AG04450 (cell line): ENCODE data around the gene TLL2. TPM values are rescaled to one million over a fixed set of nuclear protein-coding genes. Genes with fewer than 3 reads are reported as not detected.

Experiments
- CTCF ChIA-PET: fragments of 300-600, 350-600 bp; formaldehyde crosslinking; extraction: SDS; loops from one replicate; lab custom pipeline; 2022; ENCODE audit warnings: antibody characterized with exemption, inconsistent platforms; lab: Charles Lee
- POLR2A ChIA-PET: fragments of 350-600 bp; formaldehyde crosslinking; extraction: SDS; loops from one replicate; lab custom pipeline; 2021; ENCODE audit warnings: antibody characterized with exemption, inconsistent platforms; lab: Yijun Ruan, JAX
- DNase-seq: peaks from one replicate; pipeline ENCODE4 v3.0.0-alpha.2; 2011; ENCODE audit warnings: low read depth, low spot score
- H3K27ac ChIP-seq: one replicate; pipeline ENCODE4 v1.5.1; 2012; ENCODE audit warnings: low read depth, low read length, control low read depth
- H3K27me3 ChIP-seq: one replicate; pipeline ENCODE4 v1.6.0; 2012; ENCODE audit warnings: low read length; ENCODE audit not compliant: control insufficient read depth, insufficient read depth
- H3K4me3 ChIP-seq: 2 replicates; pipeline ENCODE4 v1.5.1; 2011; ENCODE audit warnings: mild to moderate bottlenecking, low read depth, low read length, control low read depth
- H3K9me3 ChIP-seq: 2 replicates; pipeline ENCODE4 v1.5.1; 2012; ENCODE audit warnings: low read length; ENCODE audit not compliant: control insufficient read depth, insufficient read depth
- polyA plus RNA-seq: library from polyadenylated mRNA; depleted of rRNA; stranded (reverse); fragments of >200 nt; gene quantifications from 2 replicates; pipeline ENCODE4 v1.2.3, GENCODE V29; 2011
- TF ChIP-seq, protein P1 (sequence below): IDR thresholded peaks from 2 replicates; pipeline ENCODE4 v1.5.1; 2011; ENCODE audit warnings: low read depth, low read length, control low read depth, inconsistent platforms

The TLL2 gene
- polyA plus RNA-seq, 1 experiment: 0.01 TPM

DNA sequence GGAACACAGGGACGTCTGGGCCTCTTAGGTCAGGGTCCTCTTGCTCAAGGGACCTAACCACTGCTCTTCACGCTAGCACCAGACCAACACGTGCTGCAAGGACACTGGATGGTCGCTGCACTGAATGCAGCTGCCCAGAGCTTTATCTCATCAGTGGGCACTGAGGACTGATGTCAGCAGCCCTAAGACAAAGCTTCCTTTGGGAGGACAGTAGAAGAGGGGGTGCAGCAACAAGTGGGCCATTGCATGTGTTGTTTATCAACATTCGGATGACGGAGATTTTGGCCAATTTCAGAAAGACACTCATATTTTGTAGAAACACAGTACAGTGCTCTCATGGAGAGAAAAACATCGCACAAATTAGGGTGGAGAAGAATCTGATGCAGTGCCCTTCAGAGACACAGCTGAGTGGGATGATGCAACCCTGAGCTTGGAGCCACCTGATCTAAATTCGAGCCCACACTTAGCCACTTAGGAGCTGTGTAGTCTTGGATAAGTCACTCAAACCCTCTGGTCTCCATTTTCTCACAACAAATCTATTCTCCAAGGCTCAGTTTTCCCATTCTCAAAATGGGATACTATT lies 156.6 kb downstream of the TLL2 start:
- Histone ChIP-seq H3K27ac (no peak overlapping the region), H3K27me3 (no peaks in the 10 kb centered on the region), H3K9me3 (no peaks in the 10 kb centered on the region), H3K4me3 (no peak overlapping the region)
- CTCF ChIA-PET: interaction anchor here (1.0 kb wide), 2 partner anchors 17 to 21 kb away, joined by 3 read pairs; no protein-coding TSS in a partner anchor
- TF ChIP-seq, protein P1, sequence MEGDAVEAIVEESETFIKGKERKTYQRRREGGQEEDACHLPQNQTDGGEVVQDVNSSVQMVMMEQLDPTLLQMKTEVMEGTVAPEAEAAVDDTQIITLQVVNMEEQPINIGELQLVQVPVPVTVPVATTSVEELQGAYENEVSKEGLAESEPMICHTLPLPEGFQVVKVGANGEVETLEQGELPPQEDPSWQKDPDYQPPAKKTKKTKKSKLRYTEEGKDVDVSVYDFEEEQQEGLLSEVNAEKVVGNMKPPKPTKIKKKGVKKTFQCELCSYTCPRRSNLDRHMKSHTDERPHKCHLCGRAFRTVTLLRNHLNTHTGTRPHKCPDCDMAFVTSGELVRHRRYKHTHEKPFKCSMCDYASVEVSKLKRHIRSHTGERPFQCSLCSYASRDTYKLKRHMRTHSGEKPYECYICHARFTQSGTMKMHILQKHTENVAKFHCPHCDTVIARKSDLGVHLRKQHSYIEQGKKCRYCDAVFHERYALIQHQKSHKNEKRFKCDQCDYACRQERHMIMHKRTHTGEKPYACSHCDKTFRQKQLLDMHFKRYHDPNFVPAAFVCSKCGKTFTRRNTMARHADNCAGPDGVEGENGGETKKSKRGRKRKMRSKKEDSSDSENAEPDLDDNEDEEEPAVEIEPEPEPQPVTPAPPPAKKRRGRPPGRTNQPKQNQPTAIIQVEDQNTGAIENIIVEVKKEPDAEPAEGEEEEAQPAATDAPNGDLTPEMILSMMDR: no peak
- POLR2A ChIA-PET: no interaction called here
- no peak for DNase-seq

DNA sequence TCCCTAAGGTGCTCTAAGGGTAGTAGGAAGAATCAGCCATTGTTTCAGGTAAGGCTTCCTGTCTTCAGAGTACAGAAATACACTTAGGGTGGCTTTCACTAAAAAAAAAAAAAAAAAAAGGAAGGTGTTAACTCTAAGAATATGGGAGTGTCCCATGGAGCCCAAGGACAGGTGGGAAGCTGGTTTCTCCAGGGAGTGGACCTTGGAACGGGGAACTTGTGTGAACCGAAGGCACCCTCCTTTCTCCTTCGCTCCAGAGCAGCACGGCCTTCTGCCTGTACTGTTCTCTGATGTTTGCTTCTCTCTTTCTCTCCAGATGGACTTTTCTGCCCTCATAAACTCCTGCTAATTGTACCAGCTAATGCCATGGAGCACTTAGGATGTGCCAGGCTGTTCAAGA lies 161.1 kb downstream of the TLL2 start:
- no peak overlapping the region for H3K27ac ChIP-seq
- no peaks in the 10 kb centered on the region for H3K27me3 ChIP-seq
- TF ChIP-seq, protein P1: no peak
- POLR2A ChIA-PET: no interaction called here
- no peaks in the 10 kb centered on the region for H3K9me3 ChIP-seq
- no peak for DNase-seq
- H3K4me3 ChIP-seq: no peak overlapping the region
- CTCF ChIA-PET: interaction anchor here (0.5 kb wide), 1 partner anchor 13 kb away, joined by 3 read pairs; no protein-coding TSS in a partner anchor

DNA sequence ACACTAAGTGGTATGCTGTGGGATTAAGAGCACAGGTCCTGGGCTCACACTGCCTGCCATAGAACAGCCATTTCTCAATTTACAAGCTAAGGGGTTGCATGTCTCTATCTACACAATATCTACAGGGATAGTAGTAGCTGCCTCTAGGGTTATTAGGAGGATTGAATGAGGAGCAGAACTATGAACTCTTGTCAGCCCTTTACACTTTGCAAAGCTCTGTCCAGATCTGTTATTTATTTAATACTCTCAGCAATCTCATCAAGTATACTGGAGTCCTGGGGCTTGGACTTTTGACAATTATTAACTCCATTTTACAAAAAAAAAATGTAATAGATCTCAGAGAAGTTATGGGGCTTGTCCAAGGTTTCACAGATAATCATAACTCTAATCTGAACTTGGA lies 161.7 kb downstream of the TLL2 start:
- TF ChIP-seq, protein P1: no peak
- Histone ChIP-seq H3K4me3 (no peak overlapping the region), H3K27ac (no peak overlapping the region), H3K9me3 (no peaks in the 10 kb centered on the region), H3K27me3 (no peaks in the 10 kb centered on the region)
- DNase-seq: no peak
- ChIA-PET POLR2A (no interaction called here), CTCF (no interaction called here)

DNA sequence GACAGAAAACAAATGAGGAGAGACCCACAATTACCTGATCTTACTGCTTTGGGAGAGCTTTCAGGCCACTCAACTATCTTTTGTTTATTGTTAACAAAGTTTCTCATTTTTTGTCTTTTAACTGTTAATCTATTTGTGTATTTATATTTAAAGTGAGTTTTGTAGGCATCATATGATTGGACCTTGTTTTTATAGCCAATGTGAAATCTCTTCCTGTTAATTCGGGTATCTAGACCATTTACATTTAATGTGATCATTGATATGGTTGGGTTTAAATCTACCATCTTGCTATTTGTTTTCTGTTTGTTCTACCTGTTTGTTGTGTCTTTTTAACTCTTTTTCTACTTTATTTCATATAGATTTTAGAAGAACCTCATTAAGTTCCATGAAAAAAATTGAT lies 167.4 kb downstream of the TLL2 start:
- H3K4me3 ChIP-seq: no peak overlapping the region
- POLR2A ChIA-PET: no interaction called here
- H3K27ac ChIP-seq: no peak overlapping the region
- CTCF ChIA-PET: interaction anchor here (0.9 kb wide), 1 partner anchor 12 kb away, joined by 3 read pairs; no protein-coding TSS in a partner anchor
- no peaks in the 10 kb centered on the region for H3K9me3 ChIP-seq
- DNase-seq: no peak
- no peaks in the 10 kb centered on the region for H3K27me3 ChIP-seq
- TF ChIP-seq, protein P1: no peak

DNA sequence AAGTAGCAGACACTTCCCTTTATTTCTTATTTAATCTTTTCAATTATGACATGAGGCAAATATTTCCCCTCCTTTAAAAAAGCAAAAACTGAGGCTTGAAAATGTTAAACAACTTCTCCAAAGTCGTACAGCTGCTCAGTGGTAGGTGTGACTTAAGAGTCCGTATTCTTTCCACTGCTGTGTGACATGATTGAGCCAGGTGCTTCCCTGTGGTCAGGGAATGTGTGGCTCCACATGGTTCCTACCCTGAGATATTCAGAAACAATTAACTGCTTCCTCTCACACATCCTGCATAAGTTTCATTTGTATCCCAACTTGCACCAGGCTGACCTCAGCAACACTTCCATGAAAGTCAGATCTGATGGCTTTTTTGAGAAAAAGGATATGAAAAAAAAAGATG lies 168.5 kb downstream of the TLL2 start:
- Histone ChIP-seq H3K27ac (no peak overlapping the region), H3K9me3 (no peaks in the 10 kb centered on the region), H3K27me3 (no peaks in the 10 kb centered on the region), H3K4me3 (no peak overlapping the region)
- DNase-seq: no peak
- TF ChIP-seq, protein P1: no peak
- ChIA-PET CTCF (no interaction called here), POLR2A (no interaction called here)
